NCI-H146 treated with DMSO at 0.1 percent for 48 hours (cell line): ENCODE data around the gene EAF1.
"Not testable (repeated sequence)": the region's sequence is repeated elsewhere in the genome, so short reads cannot be mapped to it uniquely, and the experiment has no call there.

Source experiments
- DNase-seq: peaks from one replicate; lab custom pipeline; 2025; ENCODE audit not compliant: unreplicated experiment; lab: John Stamatoyannopoulos, UW

Gene EAF1

GRCh38 chr3:15405448-15406050 lies 21.8 kb upstream of the EAF1 start:
- peak; percentile 15 for DNase-seq

- DNase-seq, result no peak
Observed at GRCh38 chr3:15409239-15409638, 18.2 kb upstream of the EAF1 start.

GRCh38 chr3:15409774-15410173 lies 17.6 kb upstream of the EAF1 start:
- DNase-seq, result no peak

- DNase-seq, result not testable (repeated sequence)
Observed at GRCh38 chr3:15410966-15411365, 16.4 kb upstream of the EAF1 start.

GRCh38 chr3:15420871-15421270 lies 6.5 kb upstream of the EAF1 start:
- no peak for DNase-seq

- no peak for DNase-seq
Observed at GRCh38 chr3:15426579-15427118, 749 bp upstream of the EAF1 start.

GRCh38 chr3:15427981-15428380 lies 583 bp downstream of the EAF1 start:
- DNase-seq, result no peak

GRCh38 chr3:15428539-15428938 lies 1.1 kb downstream of the EAF1 start:
- DNase-seq, result no peak

GRCh38 chr3:15429080-15429479 lies 1.7 kb downstream of the EAF1 start:
- DNase-seq, result no peak

- DNase-seq, result no peak
Observed at GRCh38 chr3:15430624-15431023, 3.2 kb downstream of the EAF1 start.

- DNase-seq, result no peak
Observed at GRCh38 chr3:15431256-15431837, 3.9 kb downstream of the EAF1 start.

- DNase-seq, result no peak
Observed at GRCh38 chr3:15433531-15433930, 6.1 kb downstream of the EAF1 start.

- no peak for DNase-seq
Observed at GRCh38 chr3:15434756-15435155, 7.4 kb downstream of the EAF1 start.

- no peak for DNase-seq
Observed at GRCh38 chr3:15436246-15436645, 8.8 kb downstream of the EAF1 start.

GRCh38 chr3:15438983-15439382 lies 11.6 kb downstream of the EAF1 start:
- DNase-seq, result no peak

- DNase-seq, result no peak
Observed at GRCh38 chr3:15439476-15439875, 12.1 kb downstream of the EAF1 start.

GRCh38 chr3:15440891-15441290 lies 13.5 kb downstream of the EAF1 start:
- no peak for DNase-seq

- DNase-seq, result no peak
Observed at GRCh38 chr3:15443826-15444524, 16.6 kb downstream of the EAF1 start.

- DNase-seq, result no peak
Observed at GRCh38 chr3:15449489-15450224, 22.3 kb downstream of the EAF1 start.

- DNase-seq, result no peak
Observed at GRCh38 chr3:15450438-15451215, 23.2 kb downstream of the EAF1 start.
